HT-29 (cell line): ENCODE measurements around the gene CDH5. TPM values are rescaled to one million over a fixed set of nuclear protein-coding genes. Genes with fewer than 3 reads are reported as not detected.

Source experiments
- DNase-seq: peaks from one replicate; pipeline ENCODE4 v3.0.0-alpha.2; 2015; ENCODE audit warnings: low spot score
- total RNA-seq: library from RNA; depleted of rRNA; stranded (reverse); fragments of >200 nt; shearing (Covaris generic); gene quantifications from 2 replicates; pipeline ENCODE4 v1.2.3, GENCODE V29; 2014

Gene CDH5
- total RNA-seq, 1 experiment from 2014 or later, result not detected

GRCh38 chr16:66352304-66352703 is 14.2 kb upstream of the CDH5 start:
- no peak for DNase-seq

GRCh38 chr16:66353055-66353454 is 13.4 kb upstream of the CDH5 start:
- no peak for DNase-seq

GRCh38 chr16:66354034-66354909 is 12.2 kb upstream of the CDH5 start:
- DNase-seq, result no peak

GRCh38 chr16:66355526-66355925 is 11.0 kb upstream of the CDH5 start:
- no peak for DNase-seq

GRCh38 chr16:66357523-66357928 is 9.0 kb upstream of the CDH5 start:
- peak; percentile 88 for DNase-seq

GRCh38 chr16:66358231-66358630 is 8.3 kb upstream of the CDH5 start:
- DNase-seq, result no peak

GRCh38 chr16:66359012-66359411 is 7.5 kb upstream of the CDH5 start:
- no peak for DNase-seq

GRCh38 chr16:66359811-66360608 is 6.5 kb upstream of the CDH5 start:
- DNase-seq, result no peak

- DNase-seq, result no peak
Observed at GRCh38 chr16:66360624-66361324, 5.7 kb upstream of the CDH5 start.

GRCh38 chr16:66361604-66362135 is 4.8 kb upstream of the CDH5 start:
- DNase-seq, result no peak

- no peak for DNase-seq
Observed at GRCh38 chr16:66363211-66363777, 3.2 kb upstream of the CDH5 start.

GRCh38 chr16:66364117-66364958 is 2.2 kb upstream of the CDH5 start:
- DNase-seq, result no peak

- no peak for DNase-seq
Observed at GRCh38 chr16:66364959-66365306, 1.6 kb upstream of the CDH5 start.

- DNase-seq, result no peak
Observed at GRCh38 chr16:66365651-66366050, 840 bp upstream of the CDH5 start.

- DNase-seq, result no peak
Observed at GRCh38 chr16:66367968-66368891, 1.7 kb downstream of the CDH5 start.

- DNase-seq, result no peak
Observed at GRCh38 chr16:66369055-66369592, 2.6 kb downstream of the CDH5 start.

GRCh38 chr16:66370786-66371684 is 4.5 kb downstream of the CDH5 start:
- DNase-seq, result no peak
